Small intestine (tissue), 7 donors: Measurements from ENCODE around the gene GNAZ. TPM values are rescaled to one million over a fixed set of nuclear protein-coding genes. Genes with fewer than 3 reads are reported as not detected.

Experiments used
- DNase-seq, 2 donors: peaks; one replicate each; pipeline versions ENCODE4 v3.0.0 to v3.0.0-alpha.2; 2013
- FAIRE-seq: peaks from 2 replicates; lab custom pipeline; 2012; peaks lifted over from hg19 to GRCh38; lab: Jason Lieb, UNC
- H3K27ac ChIP-seq, 3 donors: one replicate each; pipeline ENCODE4 v1.5.1; 2013; ENCODE audit warnings: low read length in 2 of 3, mild to moderate bottlenecking in 2 of 3, control low read depth in 1 of 3, inconsistent platforms in 1 of 3, low read depth in 1 of 3, moderate library complexity in 1 of 3
- H3K27me3 ChIP-seq, 3 donors: one replicate each; pipeline ENCODE4 v1.6.1; 2013; ENCODE audit warnings: low read length in 3 of 3, inconsistent platforms in 1 of 3; ENCODE audit not compliant: control insufficient read depth in 3 of 3, insufficient read depth in 3 of 3
- H3K36me3 ChIP-seq, 3 donors: one replicate each; pipeline ENCODE4 v1.6.1; 2013; ENCODE audit warnings: low read length in 3 of 3, inconsistent platforms in 1 of 3, low read depth in 1 of 3, mild to moderate bottlenecking in 1 of 3, moderate library complexity in 1 of 3; ENCODE audit not compliant: control insufficient read depth in 3 of 3, insufficient read depth in 2 of 3
- H3K4me1 ChIP-seq, 3 donors: one replicate each; pipeline ENCODE4 v1.6.1; 2013; ENCODE audit warnings: low read length in 2 of 3, inconsistent platforms in 1 of 3, low read depth in 1 of 3, mild to moderate bottlenecking in 1 of 3, moderate library complexity in 1 of 3; ENCODE audit not compliant: control insufficient read depth in 3 of 3, insufficient read depth in 2 of 3
- H3K4me3 ChIP-seq, 3 donors: one replicate each; pipeline ENCODE4 v1.5.1; 2013; ENCODE audit warnings: low read length in 3 of 3, control low read depth in 1 of 3, inconsistent platforms in 1 of 3, low read depth in 1 of 3, mild to moderate bottlenecking in 1 of 3, moderate library complexity in 1 of 3
- H3K9me3 ChIP-seq, 2 donors: one replicate each; pipeline ENCODE4 v1.6.1; 2013; ENCODE audit warnings: low read depth in 1 of 2, low read length in 1 of 2; ENCODE audit not compliant: control insufficient read depth in 2 of 2, insufficient read depth in 1 of 2
- WGBS, 3 donors: extraction: QIAGEN DNeasy Blood & Tissue Kit; methylation state at CpG; one replicate each; pipeline ENCODE4 v1.1.7; 2013; 5-methylcytosine and 5-hydroxymethylcytosine counted together
- polyA plus RNA-seq, 4 donors: library from polyadenylated mRNA; stranded (reverse) in 3 of 4; unstranded in 1 of 4; fragments of 200-250 nt in 3 of 4; fragments of 120-200 nt in 1 of 4; gene quantifications; one replicate each; pipeline versions ENCODE4 v1.2.1 to v1.2.3, GENCODE V29; 2013
- donor health status: healthy with polysubstance abuse.
- donor health status: control.
- donor health status: control.
- donor health status: Bipolar disorder and iron deficiency.
- donor health status: healthy.

The GNAZ gene
- polyA plus RNA-seq, 4 donors: 0.55 to 3.6 (median 2.7) TPM

GRCh38 chr22:23153994-23154393 is 83.7 kb downstream of the GNAZ start:
- Histone ChIP-seq H3K27me3 (no peaks in the 10 kb centered on the region), H3K4me3 (no peak overlapping the region), H3K27ac (no peak overlapping the region), H3K9me3 (no peaks in the 10 kb centered on the region), H3K4me1 (no peaks in the 10 kb centered on the region), H3K36me3 (peaks cover 0 to 20% (median 0%) of the 10 kb centered on the region in 3 donors)
- WGBS, 3 donors: 76 to 83% (median 81%) methylated on average over 7 of the region's 7 CpGs
- no peak for DNase-seq
- no peak for FAIRE-seq

- no peak overlapping the region for H3K27ac ChIP-seq
- no peak for FAIRE-seq
- no peaks in the 10 kb centered on the region for H3K4me1 ChIP-seq
- peaks cover 0 to 20% (median 0%) of the 10 kb centered on the region in 3 donors for H3K36me3 ChIP-seq
- DNase-seq: no peak
- H3K4me3 ChIP-seq: no peak overlapping the region
- WGBS, 3 donors: 87 to 91% (median 88%) methylated on average over 5 of the region's 5 CpGs
- H3K9me3 ChIP-seq: no peaks in the 10 kb centered on the region
- H3K27me3 ChIP-seq: no peaks in the 10 kb centered on the region
Measured at GRCh38 chr22:23154461-23154860, 84.1 kb downstream of the GNAZ start.

GRCh38 chr22:23155143-23155542 is 84.8 kb downstream of the GNAZ start:
- FAIRE-seq (no peak), DNase-seq (no peak)
- no peaks in the 10 kb centered on the region for H3K9me3 ChIP-seq
- peaks cover 0 to 20% (median 0%) of the 10 kb centered on the region in 3 donors for H3K36me3 ChIP-seq
- WGBS, 3 donors: 93 to 100% (median 95%) methylated on average over 3 of the region's 3 CpGs
- no peaks in the 10 kb centered on the region for H3K27me3 ChIP-seq
- H3K27ac ChIP-seq: no peak overlapping the region
- no peak overlapping the region for H3K4me3 ChIP-seq
- H3K4me1 ChIP-seq: no peaks in the 10 kb centered on the region

- FAIRE-seq (no peak), DNase-seq (no peak)
- no peaks in the 10 kb centered on the region for H3K27me3 ChIP-seq
- 92 to 97% (median 96%) methylated on average over 9 of the region's 9 CpGs for WGBS, 3 donors
- no peaks in the 10 kb centered on the region for H3K4me1 ChIP-seq
- no peak overlapping the region for H3K27ac ChIP-seq
- H3K36me3 ChIP-seq: peaks cover 0 to 20% (median 0%) of the 10 kb centered on the region in 3 donors
- H3K9me3 ChIP-seq: no peaks in the 10 kb centered on the region
- H3K4me3 ChIP-seq: no peak overlapping the region
Measured at GRCh38 chr22:23155831-23156230, 85.5 kb downstream of the GNAZ start.

GRCh38 chr22:23156286-23156685 is 86.0 kb downstream of the GNAZ start:
- 47 to 58% (median 56%) methylated on average over 8 of the region's 8 CpGs for WGBS, 3 donors
- Histone ChIP-seq H3K27ac (no peak overlapping the region), H3K4me1 (no peaks in the 10 kb centered on the region), H3K27me3 (no peaks in the 10 kb centered on the region), H3K9me3 (no peaks in the 10 kb centered on the region), H3K4me3 (no peak overlapping the region), H3K36me3 (peaks cover 0 to 17% (median 0%) of the 10 kb centered on the region in 3 donors)
- DNase-seq: no peak
- FAIRE-seq: no peak

- H3K4me1 ChIP-seq: no peaks in the 10 kb centered on the region
- H3K36me3 ChIP-seq: peaks cover 0 to 20% (median 0%) of the 10 kb centered on the region in 3 donors
- no peaks in the 10 kb centered on the region for H3K9me3 ChIP-seq
- 56 to 81% (median 66%) methylated on average over 22 of the region's 22 CpGs for WGBS, 3 donors
- no peak overlapping the region for H3K4me3 ChIP-seq
- no peak for FAIRE-seq
- no peak overlapping the region for H3K27ac ChIP-seq
- DNase-seq: no peak
- H3K27me3 ChIP-seq: no peaks in the 10 kb centered on the region
Measured at GRCh38 chr22:23157560-23158515, 87.5 kb downstream of the GNAZ start.

- H3K4me1 ChIP-seq: no peaks in the 10 kb centered on the region
- WGBS, 3 donors: 83 to 84% (median 84%) methylated on average over 14 of the region's 14 CpGs
- no peak overlapping the region for H3K4me3 ChIP-seq
- H3K36me3 ChIP-seq: peaks cover 0 to 16% (median 0%) of the 10 kb centered on the region in 3 donors
- H3K27me3 ChIP-seq: no peaks in the 10 kb centered on the region
- DNase-seq (no peak), FAIRE-seq (no peak)
- no peak overlapping the region for H3K27ac ChIP-seq
- no peaks in the 10 kb centered on the region for H3K9me3 ChIP-seq
Measured at GRCh38 chr22:23158516-23159290, 88.4 kb downstream of the GNAZ start.

GRCh38 chr22:23159291-23159630 is 88.9 kb downstream of the GNAZ start:
- no peak for DNase-seq
- Histone ChIP-seq H3K36me3 (peaks cover 0 to 13% (median 0%) of the 10 kb centered on the region in 3 donors), H3K27ac (no peak overlapping the region), H3K9me3 (no peaks in the 10 kb centered on the region), H3K27me3 (no peaks in the 10 kb centered on the region), H3K4me1 (no peaks in the 10 kb centered on the region), H3K4me3 (no peak overlapping the region)
- WGBS, 3 donors: 89 to 90% (median 89%) methylated on average over 6 of the region's 6 CpGs
- FAIRE-seq: no peak
